ENCODE results near the gene IL17C.

IL17C gene

GRCh38 chr16:88687254-88687576, 48.8 kb downstream of the IL17C start:
- no peak for DNase-seq

- DNase-seq: no peak
These were observed 49.3 kb downstream of the IL17C start for GRCh38 chr16:88687676-88688012.

- no peak for DNase-seq
These were observed 49.8 kb downstream of the IL17C start for GRCh38 chr16:88688013-88688778.
